Ovary (tissue), 3 donors: ENCODE measurements around the gene FLNB.

Experiments
- EP300 ChIP-seq: sonication (generic); formaldehyde crosslinking; IDR thresholded peaks from one replicate; pipeline ENCODE4 v1.6.1; 2017; ENCODE audit warnings: antibody characterized with exemption
- TF ChIP-seq, protein P1 (sequence below), 3 donors: fragments of 450-650 bp in 2 of 3; fragments of 200-600 bp in 1 of 3; IDR thresholded peaks; one replicate each; pipeline versions ENCODE4 v1.5.1 to v1.8.0; 2016 to 2022; ENCODE audit warnings: antibody characterized with exemption in 3 of 3, mild to moderate bottlenecking in 1 of 3
- donor health status: DM: no; HTN: no; CAD: no.

DNA sequence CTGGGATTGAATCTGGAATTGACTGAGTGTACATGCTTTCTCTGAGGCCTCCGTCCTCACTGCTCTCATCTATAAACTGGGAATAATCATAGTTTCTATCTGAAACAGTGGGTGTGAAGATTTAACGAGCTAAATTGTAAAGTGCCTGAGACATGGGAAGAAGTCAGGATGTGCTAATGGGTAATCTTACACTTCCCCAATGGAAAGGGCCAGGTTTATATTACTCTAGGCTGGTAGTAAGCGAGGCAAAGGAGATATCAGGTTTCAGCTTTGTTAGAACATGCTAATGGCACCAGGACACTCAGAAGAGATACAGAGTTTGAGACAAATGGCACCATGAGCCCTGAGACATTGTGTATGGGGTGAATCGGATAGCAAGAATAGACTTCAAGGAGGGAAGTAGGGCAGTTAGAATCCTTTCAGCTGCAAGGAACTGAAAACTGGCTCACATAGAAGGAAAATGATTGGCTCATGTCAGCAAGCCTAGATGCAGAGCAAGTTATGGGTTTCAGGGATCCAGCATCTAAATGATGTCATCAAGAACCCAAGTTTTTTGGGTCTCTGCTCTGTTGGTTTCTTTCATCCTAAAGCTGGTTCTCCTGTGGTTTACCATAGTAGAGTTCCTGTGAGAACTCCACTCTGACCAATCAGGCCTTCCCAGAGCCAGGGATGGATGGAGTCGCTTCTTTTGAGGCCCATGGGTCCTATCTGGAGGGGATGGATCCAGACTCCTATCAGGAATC lies 21.8 kb downstream of the FLNB start:
- TF ChIP-seq, protein P1, sequence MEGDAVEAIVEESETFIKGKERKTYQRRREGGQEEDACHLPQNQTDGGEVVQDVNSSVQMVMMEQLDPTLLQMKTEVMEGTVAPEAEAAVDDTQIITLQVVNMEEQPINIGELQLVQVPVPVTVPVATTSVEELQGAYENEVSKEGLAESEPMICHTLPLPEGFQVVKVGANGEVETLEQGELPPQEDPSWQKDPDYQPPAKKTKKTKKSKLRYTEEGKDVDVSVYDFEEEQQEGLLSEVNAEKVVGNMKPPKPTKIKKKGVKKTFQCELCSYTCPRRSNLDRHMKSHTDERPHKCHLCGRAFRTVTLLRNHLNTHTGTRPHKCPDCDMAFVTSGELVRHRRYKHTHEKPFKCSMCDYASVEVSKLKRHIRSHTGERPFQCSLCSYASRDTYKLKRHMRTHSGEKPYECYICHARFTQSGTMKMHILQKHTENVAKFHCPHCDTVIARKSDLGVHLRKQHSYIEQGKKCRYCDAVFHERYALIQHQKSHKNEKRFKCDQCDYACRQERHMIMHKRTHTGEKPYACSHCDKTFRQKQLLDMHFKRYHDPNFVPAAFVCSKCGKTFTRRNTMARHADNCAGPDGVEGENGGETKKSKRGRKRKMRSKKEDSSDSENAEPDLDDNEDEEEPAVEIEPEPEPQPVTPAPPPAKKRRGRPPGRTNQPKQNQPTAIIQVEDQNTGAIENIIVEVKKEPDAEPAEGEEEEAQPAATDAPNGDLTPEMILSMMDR (IDR thresholded peaks at IDR 0.05), result no peak
- TF ChIP-seq EP300, result no peak
